K562 (cell line): ENCODE measurements around the gene METRNL. TPM values are rescaled to one million over a fixed set of nuclear protein-coding genes. Genes with fewer than 3 reads are reported as not detected.

Experiments
- HINFP ChIP-seq: fragments of 450-650 bp; conservative IDR thresholded peaks from 2 replicates; pipeline ENCODE4 v1.6.1; 2016; ENCODE audit warnings: missing genetic modification characterization, low read depth, mild to moderate bottlenecking, control low read depth, missing compliant biosample characterization
- MLLT1 ChIP-seq, 2 experiments: fragments of 450-650 bp; IDR thresholded peaks; 2 replicates each; pipeline ENCODE4 v1.6.1; 2016
- NR2C2 ChIP-seq, 2 experiments: fragments of 200-800 bp in 1 of 2; sonication (Bioruptor generic) in 1 of 2; sonication (generic) in 1 of 2; formaldehyde crosslinking in 1 of 2; IDR thresholded peaks; 2 replicates each; pipeline versions ENCODE4 v1.6.1 to v1.8.0; 2016 to 2022; ENCODE audit warnings: mild to moderate bottlenecking in 1 of 2, missing compliant biosample characterization in 1 of 2, missing genetic modification characterization in 1 of 2, missing genetic modification reagents in 1 of 2
- RAD21 ChIP-seq, 2 experiments: fragments of 250-450 bp in 1 of 2; fragments of 450-650 bp in 1 of 2; sonication (Bioruptor Pico) in 1 of 2; formaldehyde crosslinking in 1 of 2; IDR thresholded peaks in 1 of 2; conservative IDR thresholded peaks in 1 of 2; 2 replicates each; pipeline versions ENCODE4 v1.4.0 to v1.8.0; 2020 to 2022; ENCODE audit warnings: mild to moderate bottlenecking in 2 of 2, moderate library complexity in 1 of 2
- RERE ChIP-seq: sonication (generic); formaldehyde crosslinking; IDR thresholded peaks from 2 replicates; pipeline ENCODE4 v1.8.0; 2023; ENCODE audit warnings: missing genetic modification reagents, mild to moderate bottlenecking, borderline replicate concordance
- ZNF121 ChIP-seq: sonication (generic); formaldehyde crosslinking; conservative IDR thresholded peaks from 2 replicates; pipeline ENCODE4 v1.8.0; 2022; ENCODE audit warnings: missing genetic modification reagents
- ZNF740 ChIP-seq, 3 experiments: fragments of 200-800 bp in 1 of 3; sonication (Bioruptor generic) in 1 of 3; sonication (generic) in 1 of 3; formaldehyde crosslinking in 1 of 3; IDR thresholded peaks; 2 replicates each; pipeline versions ENCODE4 v1.6.1 to v1.8.0; 2016 to 2022; ENCODE audit warnings: mild to moderate bottlenecking in 2 of 3, missing compliant biosample characterization in 2 of 3, missing genetic modification characterization in 2 of 3, missing genetic modification reagents in 1 of 3
- polyA plus RNA-seq, 8 experiments: library from polyadenylated mRNA; depleted of rRNA in 4 of 8; stranded (reverse) in 5 of 8; unstranded in 3 of 8; fragments of >200 nt; fragmentation: Nextera tagmentation in 2 of 8; fragmentation: Illumina TruSeq in 1 of 8; extraction: Ambion mirVana in 2 of 8; extraction: Trizol in 1 of 8; gene quantifications; 2 replicates each; pipeline versions ENCODE4 v1.2.1 to v1.2.3, GENCODE V29; 2011 to 2014; ENCODE audit warnings: inconsistent platforms in 1 of 8, missing spikeins in 1 of 8
- total RNA-seq, 7 experiments: library from RNA; depleted of rRNA in 6 of 7; stranded (reverse); fragments of >200 nt in 6 of 7; fragmentation: Illumina TruSeq in 2 of 7; extraction: Trizol in 2 of 7; gene quantifications; 2 replicates each; pipeline versions ENCODE4 v1.2.1 to v1.2.3, GENCODE V29; 2011 to 2021; ENCODE audit warnings: low replicate concordance in 1 of 7
- TF ChIP-seq, protein P1 (sequence below): fragments of 250-450 bp; sonication (Bioruptor Pico); IDR thresholded peaks from 2 replicates; pipeline ENCODE4 v1.8.0; 2021; ENCODE audit warnings: moderate library complexity, mild to moderate bottlenecking, inconsistent platforms

METRNL gene
- total and polyA plus RNA-seq, 9 of the 15 experiments (the other 6 are each of a cell fraction or from before 2014, with no cell fraction given) = 0.17 to 31.8 (median 2.9) TPM

DNA sequence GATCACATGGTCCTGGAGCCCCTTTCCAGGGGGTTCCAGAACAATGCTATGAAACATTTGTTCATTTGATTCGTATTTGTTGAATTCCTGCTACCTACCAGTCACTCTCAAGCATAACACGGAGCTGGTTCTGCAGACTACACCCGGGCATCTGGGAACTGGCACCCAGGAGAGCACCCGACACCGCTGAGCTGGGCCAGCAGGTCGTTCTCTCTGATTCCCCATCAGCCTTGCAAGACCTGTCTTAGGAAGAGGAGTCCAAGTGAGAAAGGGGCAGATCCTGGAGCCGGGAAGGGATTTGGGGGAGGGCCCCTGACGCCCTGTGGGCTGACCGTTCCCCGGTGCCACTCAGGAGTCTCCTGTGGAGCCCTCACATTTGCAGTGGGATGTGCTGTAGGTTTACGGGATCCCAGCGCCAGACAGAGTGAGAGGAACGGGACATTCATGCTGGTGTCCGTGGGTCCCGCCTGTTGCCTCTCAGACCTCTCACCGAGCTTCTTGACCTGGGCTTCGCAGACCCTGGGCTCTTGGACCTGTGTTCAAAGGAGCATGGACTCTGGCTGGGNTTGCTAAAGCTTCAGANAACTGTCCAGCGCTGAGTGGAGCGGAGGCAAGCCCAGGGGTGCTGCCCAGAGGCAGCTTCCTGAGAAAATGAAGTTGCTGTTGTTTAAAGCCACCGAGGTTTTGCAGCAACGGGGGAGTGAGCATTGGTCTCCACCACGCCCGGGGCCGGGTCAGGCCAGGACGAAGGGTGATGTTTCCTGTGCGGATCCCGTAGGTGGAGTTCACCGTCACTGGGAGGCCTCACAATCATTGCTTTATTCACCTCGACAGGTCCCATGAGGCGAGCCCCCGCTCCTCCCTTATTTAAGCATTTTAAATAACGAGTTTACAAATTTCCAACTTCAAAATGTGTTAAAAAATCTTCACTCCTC, 49.2 kb downstream of the METRNL start (continued):
- TF ChIP-seq RERE (CRISPR knock-in tag) = no peak
- TF ChIP-seq NR2C2 (CRISPR knock-in tag; IDR thresholded peaks at IDR 0.05) = no peak
- TF ChIP-seq NR2C2 (tag; IDR thresholded peaks at IDR 0.05) = no peak
- TF ChIP-seq, protein P1, sequence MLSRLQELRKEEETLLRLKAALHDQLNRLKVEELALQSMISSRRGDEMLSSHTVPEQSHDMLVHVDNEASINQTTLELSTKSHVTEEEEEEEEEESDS (CRISPR knock-in tag) = no peak
- no peak for TF ChIP-seq HINFP (tag)
- TF ChIP-seq MLLT1 (IDR thresholded peaks at IDR 0.05) = no peak
- TF ChIP-seq ZNF121 = no peak
- TF ChIP-seq RAD21 (CRISPR knock-in tag; conservative IDR thresholded peaks at IDR 0.05 in 1 of 2, IDR thresholded peaks at IDR 0.05 in 1 of 2) = no peak
- TF ChIP-seq ZNF740 (CRISPR knock-in tag; IDR thresholded peaks at IDR 0.05) = no peak
- no peak for TF ChIP-seq ZNF740 (tag; IDR thresholded peaks at IDR 0.05)
